Fibroblast of skin of left biceps (primary cell): ENCODE measurements around the gene SDF2.

Experiments
- DNase-seq, 2 experiments: peaks; one replicate each; pipeline ENCODE4 v3.0.0-alpha.2; 2013; ENCODE audit warnings: low read depth in 2 of 2

SDF2 gene, protein sequence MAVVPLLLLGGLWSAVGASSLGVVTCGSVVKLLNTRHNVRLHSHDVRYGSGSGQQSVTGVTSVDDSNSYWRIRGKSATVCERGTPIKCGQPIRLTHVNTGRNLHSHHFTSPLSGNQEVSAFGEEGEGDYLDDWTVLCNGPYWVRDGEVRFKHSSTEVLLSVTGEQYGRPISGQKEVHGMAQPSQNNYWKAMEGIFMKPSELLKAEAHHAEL

DNA sequence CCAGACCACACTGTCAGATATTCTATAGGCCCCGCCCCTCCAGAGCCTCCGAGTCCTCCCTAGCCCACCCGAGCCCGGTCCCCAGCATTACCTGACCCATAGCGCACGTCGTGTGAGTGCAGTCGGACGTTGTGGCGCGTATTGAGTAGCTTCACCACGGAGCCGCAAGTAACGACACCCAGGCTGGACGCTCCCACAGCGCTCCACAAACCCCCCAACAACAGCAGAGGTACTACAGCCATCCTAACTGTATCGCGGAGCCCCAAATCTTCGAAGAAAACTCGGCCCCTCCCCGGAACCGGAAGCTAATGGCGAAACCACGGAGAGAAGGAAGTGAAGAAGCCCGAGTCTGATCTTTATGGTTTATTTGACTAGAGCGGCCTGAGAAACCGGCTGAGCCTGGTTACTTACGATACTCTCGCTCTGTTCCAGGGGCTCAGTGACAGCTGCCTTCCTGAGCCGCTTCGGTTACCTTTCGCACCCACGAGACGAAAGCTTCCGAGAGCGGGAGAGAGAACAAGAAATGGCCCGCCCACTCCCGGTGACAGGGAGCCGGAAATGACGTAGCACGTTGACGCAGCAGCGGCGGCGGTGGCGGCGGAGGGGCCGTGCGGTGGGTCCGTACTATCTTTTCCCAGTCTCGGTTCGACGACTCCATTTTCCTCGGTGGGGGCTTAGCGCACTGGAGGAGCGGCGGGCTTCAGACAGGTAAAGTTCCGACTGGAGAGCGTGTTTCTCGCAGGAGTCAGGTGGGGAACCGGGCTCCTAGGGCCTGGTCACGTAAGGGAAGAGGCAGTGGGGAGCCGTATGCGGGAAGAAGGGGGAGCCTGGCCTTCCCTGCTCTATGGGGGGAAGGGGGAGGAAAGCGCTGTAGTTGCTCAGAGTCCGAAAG lies at the start of gene SDF2, which contains the start of gene SUPT6H:
Gene SDF2, minus strand, starts transcription at position 272 of the 892 bp plus-strand sequence. Its CDS starts 30 bp downstream, at position 242.
Gene SUPT6H, plus strand, starts transcription at position 571 of the 892 bp plus-strand sequence. CDS start 11,197 bp downstream, outside the sequence.
- peak; percentile 44 to 61 for DNase-seq

GRCh38 chr17:28710861-28711722 lies 49.4 kb upstream of the SDF2 start:
- peak; percentile 63 to 74 for DNase-seq

DNA sequence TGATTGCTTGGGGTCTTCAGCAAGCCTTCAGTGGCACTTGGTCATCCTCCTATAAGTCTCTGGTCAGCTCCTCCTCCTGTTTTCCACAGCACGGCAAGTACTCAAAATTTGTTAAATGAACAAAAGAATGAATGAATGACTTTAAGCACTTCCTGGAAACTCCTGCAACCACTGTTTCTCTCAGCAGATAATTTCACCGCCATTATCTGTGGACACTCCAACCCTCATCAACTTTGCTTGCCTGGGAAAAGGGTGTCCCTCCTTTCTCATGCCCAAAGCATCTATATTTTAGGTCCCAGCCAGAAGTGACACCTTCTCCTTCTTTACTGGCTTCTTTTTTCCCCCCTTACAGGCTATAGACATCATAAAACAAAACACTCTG lies 45.6 kb upstream of the SDF2 start:
- no peak for DNase-seq

GRCh38 chr17:28706471-28707338 lies 45.0 kb upstream of the SDF2 start:
- no peak for DNase-seq

GRCh38 chr17:28705728-28706334 lies 44.1 kb upstream of the SDF2 start:
- DNase-seq = no peak

GRCh38 chr17:28705074-28705659 lies 43.5 kb upstream of the SDF2 start:
- DNase-seq = no peak

DNA sequence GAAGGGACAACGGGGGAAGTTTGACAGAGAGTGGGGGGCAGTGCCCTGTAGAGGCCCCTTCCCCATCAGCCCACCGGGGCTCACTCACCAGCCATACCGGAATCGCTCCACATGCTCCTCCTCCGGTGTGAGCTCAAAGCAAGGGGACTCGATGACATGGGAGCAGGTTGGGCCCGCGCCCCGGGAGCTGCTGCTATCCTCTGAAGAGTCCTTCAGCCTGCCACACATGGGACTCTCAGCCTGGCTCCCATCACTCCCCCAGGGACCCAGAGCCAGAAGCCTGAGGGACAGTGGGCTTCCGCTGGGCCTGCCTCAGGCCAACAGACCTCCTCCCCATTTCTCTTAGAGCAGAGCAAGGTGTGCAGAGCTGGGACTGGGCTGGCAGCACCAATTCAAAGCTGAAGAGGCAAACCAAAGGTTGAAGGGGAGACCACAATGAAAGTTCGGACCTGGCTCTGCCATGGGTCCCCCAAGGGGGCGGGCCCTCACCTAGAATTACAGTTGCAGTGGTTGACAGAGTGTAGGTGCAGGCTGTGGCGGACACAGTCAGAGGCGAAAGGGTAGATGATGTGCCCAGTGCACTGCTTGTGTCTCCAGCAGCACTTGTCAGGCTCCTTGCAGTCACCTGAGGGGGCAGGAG lies 42.6 kb upstream of the SDF2 start:
- DNase-seq = no peak

DNA sequence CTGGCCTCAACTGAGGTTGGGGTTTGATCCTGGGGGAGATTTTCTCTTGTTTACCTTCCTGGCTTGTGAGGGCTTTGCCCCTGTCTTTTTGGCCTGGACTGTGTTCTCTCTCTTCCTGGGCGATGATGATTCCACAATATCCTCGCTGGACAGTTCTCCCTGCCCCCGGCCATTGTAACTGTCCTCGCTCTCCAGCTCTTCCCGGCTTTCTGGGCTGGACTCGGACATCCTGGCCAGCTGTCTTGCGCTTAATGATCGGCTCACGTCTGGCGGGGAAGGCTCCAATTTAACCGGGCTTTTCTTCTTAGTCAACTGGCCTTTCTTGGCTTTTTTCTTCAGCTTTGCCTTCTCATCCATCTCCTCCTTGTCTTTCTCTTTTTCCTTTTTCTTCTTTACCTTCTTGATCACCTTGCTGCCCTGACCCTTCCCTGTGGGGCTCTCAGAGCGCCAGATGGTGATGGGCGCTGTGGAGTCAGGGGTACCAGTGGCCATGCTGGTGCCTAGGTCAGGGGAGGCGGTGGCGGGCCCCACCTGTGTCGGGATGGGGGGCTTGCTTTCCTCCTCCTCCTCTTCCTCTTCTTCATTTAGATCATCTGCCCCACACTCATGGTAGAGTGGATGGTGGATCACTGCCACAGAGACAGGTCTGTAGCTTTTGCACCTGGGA lies 42.0 kb upstream of the SDF2 start:
- DNase-seq = no peak

DNA sequence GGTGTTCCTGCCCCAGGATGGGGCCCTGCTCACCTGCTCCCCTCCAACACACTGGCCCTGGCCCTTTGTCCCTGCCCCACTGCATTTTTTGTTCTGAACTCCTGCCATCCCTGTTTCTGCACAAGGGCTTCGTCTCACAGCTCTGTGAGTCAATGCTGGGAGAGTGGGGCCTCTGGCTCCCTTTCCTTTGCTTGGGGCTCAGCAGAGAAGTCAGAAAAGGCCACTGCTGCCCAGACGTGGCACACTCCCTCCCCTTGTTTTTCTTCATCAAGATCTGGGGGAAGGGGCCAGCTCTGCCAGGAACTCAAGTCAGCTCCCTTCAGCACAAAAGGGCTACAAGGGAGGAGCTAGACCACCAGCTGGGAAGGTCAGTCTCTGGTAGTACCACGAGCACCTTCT lies 41.0 kb upstream of the SDF2 start:
- no peak for DNase-seq

DNA sequence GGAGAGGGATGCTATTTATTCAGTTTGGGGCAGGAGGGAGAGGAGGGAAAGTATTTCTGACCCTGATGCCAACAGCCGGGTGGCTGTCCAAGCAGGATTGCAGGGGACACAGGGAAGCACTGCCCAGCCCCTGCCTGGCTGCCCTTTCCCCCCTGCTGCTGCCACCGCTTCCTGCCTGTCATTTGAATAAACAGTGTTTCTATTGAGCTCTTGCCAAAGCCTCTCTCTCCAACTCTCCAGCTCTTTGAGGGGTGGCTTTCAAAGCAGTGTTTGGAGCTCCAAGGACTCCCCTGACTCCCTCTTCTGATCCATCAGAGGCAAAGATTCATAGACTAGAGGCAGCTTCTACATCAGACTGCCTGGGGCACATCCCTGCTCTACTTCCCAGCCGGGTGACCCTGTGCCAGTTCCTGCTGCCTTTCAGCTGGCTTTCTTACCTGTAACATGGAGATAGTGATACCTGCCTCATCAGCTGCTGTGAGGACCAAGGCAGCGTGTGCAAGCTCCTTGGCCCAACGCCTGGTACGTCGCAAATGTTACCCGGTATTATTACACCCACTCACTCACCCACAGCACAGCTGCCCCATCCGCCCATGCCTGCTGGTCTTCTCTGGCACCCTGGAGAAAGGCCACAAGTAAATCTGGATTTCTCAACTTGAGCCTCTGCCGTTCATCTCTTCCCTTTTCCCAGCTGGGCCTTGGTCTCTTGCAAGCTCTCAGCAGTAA lies 40.5 kb upstream of the SDF2 start:
- DNase-seq = no peak

DNA sequence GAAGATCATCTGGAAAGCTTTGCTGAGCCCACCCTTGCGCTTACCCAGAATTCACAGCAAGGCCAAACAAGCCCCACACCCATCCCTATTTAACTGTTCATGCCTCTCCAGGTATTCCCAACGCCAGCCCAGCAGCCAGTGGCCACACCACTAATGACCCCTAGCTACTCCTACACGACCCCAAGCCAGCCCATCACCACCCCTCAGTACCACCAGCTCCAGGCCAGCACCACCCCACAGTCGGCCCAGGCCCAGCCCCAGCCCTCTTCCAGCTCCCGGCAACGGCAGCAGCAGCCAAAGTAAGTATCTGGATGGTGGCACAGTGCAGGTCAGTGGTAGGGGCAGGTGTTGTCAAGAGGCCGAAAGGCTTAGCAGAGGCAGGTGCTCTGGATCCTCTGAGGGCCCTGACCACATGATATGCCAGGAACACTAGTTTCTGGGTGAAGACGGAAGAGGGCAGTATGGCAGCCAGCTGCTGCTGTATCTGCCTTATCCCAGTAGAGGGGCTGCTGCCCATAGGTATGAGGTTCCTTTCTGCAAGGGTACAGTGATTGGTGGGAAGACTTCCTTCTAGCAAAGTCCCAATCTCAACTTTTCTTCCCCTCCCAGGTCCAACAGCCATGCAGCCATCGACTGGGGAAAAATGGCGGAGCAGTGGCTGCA lies 39.3 kb upstream of the SDF2 start:
- no peak for DNase-seq

- DNase-seq = no peak
Measured at GRCh38 chr17:28700278-28700677, 38.6 kb upstream of the SDF2 start.

DNA sequence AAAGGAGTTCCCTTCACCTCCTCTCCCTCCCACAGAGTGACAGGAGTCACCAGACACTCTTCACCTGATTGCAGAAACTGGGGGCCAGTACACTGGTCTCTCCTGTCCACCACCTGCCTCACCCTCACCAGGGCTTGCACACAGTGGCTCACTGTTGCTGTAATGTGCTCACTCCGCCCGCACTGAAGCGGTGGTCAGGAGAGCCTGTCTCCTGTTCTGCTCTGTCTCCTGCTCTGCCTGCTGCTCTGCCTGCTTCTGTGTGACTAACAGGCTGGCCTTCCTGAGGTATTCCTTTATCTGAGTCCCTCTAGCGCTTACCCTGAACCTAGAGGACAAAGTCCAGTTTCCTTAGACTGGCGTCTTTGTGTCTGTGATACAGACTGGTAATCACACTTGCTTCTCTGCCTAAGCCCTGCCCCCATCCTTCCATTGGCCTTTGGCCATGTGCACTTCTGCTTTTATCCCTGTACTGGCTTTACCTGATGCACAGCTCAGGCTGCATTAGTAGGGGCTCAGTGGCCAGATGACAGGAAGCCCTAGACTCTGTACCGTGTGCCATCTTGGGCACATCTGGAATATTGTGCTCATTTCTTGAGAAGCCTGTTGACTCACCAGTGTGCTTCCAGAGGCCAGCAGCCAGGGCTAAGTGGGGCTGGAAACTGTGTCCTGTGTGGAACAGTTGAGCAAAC lies 36.7 kb upstream of the SDF2 start:
- DNase-seq = no peak

GRCh38 chr17:28693869-28694268 lies 32.2 kb upstream of the SDF2 start:
- no peak for DNase-seq

- DNase-seq = no peak
Measured at GRCh38 chr17:28689011-28689410, 27.3 kb upstream of the SDF2 start.

DNA sequence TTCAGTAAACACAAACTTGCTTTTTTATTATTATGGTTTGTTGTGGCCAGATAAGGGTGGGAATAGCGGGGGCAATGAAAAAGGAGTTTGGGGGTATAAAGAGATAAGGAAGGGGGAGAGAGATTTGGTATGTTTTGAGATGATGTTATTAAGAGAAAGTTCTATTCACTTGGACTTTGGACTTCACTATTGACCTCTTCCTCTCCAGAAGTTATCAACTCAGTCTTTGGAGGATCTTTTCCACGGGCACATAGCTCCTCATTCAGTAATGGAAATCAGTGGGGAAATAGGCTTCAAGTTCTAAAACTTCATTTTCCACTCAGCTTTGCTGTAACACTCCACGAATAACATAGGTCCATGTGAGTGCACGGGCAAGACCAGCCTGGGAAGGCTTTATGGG lies 26.8 kb upstream of the SDF2 start:
- DNase-seq = no peak

GRCh38 chr17:28686296-28686695 lies 24.6 kb upstream of the SDF2 start:
- DNase-seq = no peak
